ENCODE data around the gene SCN4A.

The SCN4A gene

GRCh38 chr17:63944736-63945499 lies 27.8 kb downstream of the SCN4A start:
- no peak for DNase-seq (ENCODE audit: extremely low read depth, insufficient read length)
- H3K4me3 ChIP-seq (replicated peaks; ENCODE audit: low read depth, low read length): no peak overlapping the region
- TF ChIP-seq, protein P1, sequence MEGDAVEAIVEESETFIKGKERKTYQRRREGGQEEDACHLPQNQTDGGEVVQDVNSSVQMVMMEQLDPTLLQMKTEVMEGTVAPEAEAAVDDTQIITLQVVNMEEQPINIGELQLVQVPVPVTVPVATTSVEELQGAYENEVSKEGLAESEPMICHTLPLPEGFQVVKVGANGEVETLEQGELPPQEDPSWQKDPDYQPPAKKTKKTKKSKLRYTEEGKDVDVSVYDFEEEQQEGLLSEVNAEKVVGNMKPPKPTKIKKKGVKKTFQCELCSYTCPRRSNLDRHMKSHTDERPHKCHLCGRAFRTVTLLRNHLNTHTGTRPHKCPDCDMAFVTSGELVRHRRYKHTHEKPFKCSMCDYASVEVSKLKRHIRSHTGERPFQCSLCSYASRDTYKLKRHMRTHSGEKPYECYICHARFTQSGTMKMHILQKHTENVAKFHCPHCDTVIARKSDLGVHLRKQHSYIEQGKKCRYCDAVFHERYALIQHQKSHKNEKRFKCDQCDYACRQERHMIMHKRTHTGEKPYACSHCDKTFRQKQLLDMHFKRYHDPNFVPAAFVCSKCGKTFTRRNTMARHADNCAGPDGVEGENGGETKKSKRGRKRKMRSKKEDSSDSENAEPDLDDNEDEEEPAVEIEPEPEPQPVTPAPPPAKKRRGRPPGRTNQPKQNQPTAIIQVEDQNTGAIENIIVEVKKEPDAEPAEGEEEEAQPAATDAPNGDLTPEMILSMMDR (IDR thresholded peaks at IDR 0.05; ENCODE audit: insufficient read depth, low read length, poor library complexity, severe bottlenecking): no peak
- H3K36me3 ChIP-seq (ENCODE audit: control insufficient read depth, insufficient read depth, low read length): no peaks in the 10 kb centered on the region
- H3K27me3 ChIP-seq (replicated peaks; ENCODE audit: control insufficient read depth, insufficient read depth, low read length): no peaks in the 10 kb centered on the region

DNA sequence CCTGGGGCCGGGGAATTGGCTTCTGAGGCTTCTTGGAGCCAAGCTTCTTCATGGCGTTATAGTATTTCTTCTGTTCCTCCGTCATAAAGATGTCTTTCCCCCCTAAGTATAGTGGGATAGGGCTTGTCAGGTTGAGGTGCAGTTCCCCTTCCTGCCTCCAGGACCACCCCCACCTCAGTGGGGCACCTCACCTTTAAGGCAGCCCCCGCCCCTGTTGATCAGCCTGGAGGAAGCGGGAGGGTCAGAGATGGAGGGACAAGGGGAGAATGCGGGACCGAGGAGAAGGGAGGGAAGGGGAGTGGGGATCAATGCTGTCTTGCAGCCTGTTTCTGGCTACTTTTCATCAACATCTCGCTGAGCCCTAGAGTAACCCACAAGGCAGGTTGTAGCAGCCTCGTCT lies 29.0 kb downstream of the SCN4A start:
- Histone ChIP-seq H3K4me3 (replicated peaks; ENCODE audit: low read depth, low read length) (no peak overlapping the region), H3K27me3 (replicated peaks; ENCODE audit: control insufficient read depth, insufficient read depth, low read length) (no peaks in the 10 kb centered on the region), H3K36me3 (ENCODE audit: control insufficient read depth, insufficient read depth, low read length) (no peaks in the 10 kb centered on the region)
- no peak for DNase-seq (ENCODE audit: extremely low read depth, insufficient read length)
- TF ChIP-seq, protein P1 (IDR thresholded peaks at IDR 0.05; ENCODE audit: insufficient read depth, low read length, poor library complexity, severe bottlenecking): peak; percentile 9

DNA sequence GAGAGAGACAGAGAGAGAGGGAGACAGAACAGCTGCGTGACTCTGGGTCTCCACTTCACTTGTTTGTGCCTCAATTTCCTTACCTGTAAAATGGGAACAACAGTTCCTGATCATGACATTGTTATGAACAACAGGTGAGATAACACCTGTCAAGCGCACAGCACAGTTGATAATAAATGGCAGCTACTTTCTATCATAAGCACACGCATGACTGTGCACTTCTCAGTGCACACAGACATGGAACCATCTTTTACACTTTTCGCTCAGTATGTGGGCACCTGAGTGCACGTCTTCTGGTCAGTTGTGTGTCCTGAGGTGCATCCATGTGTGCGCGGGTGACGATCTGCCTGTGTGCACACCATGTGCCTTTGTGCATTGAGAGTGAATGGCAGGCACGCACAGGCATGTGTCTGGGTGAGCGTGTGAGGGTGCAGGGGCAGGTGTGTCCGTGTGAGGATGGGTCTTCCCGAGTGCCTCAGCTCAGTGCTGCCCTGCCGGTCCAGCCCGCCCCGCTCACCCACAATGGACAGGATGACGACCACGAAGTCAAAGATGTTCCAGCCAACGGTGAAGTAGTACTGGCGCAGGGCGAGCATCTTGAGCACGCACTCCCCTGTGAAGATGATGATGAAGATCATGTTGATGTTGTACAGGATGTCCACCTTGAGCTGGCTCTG lies 30.3 kb downstream of the SCN4A start:
- TF ChIP-seq, protein P1 (IDR thresholded peaks at IDR 0.05; ENCODE audit: insufficient read depth, low read length, poor library complexity, severe bottlenecking): no peak
- Histone ChIP-seq H3K27me3 (replicated peaks; ENCODE audit: control insufficient read depth, insufficient read depth, low read length) (no peaks in the 10 kb centered on the region), H3K36me3 (ENCODE audit: control insufficient read depth, insufficient read depth, low read length) (no peaks in the 10 kb centered on the region), H3K4me3 (replicated peaks; ENCODE audit: low read depth, low read length) (no peak overlapping the region)
- no peak for DNase-seq (ENCODE audit: extremely low read depth, insufficient read length)

- no peak overlapping the region for H3K4me3 ChIP-seq (replicated peaks; ENCODE audit: low read depth, low read length)
- H3K36me3 ChIP-seq (ENCODE audit: control insufficient read depth, insufficient read depth, low read length): no peaks in the 10 kb centered on the region
- H3K27me3 ChIP-seq (replicated peaks; ENCODE audit: control insufficient read depth, insufficient read depth, low read length): no peaks in the 10 kb centered on the region
- DNase-seq (ENCODE audit: extremely low read depth, insufficient read length): no peak
- TF ChIP-seq, protein P1 (IDR thresholded peaks at IDR 0.05; ENCODE audit: insufficient read depth, low read length, poor library complexity, severe bottlenecking): no peak
These were observed 31.0 kb downstream of the SCN4A start for GRCh38 chr17:63941751-63942150.

DNA sequence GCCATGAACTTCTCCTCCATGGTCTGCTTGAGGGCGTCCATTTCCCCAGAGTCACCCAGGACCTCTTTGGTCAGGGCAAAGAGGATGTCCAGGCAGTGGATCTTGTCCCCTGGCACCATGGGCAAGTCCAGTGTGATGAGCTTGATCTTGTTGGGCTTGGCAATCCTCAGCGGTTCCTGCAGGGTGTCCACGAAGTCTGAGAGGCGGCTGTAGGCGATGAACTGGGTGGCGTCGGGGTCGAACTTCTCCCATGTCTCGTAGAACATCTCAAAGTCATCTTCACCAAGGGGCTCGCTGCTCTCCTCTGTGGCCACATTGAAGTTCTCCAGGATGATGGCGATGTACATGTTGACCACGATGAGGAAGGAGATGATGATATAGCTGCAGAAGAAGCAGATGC lies 31.6 kb downstream of the SCN4A start:
- TF ChIP-seq, protein P1 (IDR thresholded peaks at IDR 0.05; ENCODE audit: insufficient read depth, low read length, poor library complexity, severe bottlenecking): no peak
- Histone ChIP-seq H3K4me3 (replicated peaks; ENCODE audit: low read depth, low read length) (no peak overlapping the region), H3K36me3 (ENCODE audit: control insufficient read depth, insufficient read depth, low read length) (no peaks in the 10 kb centered on the region), H3K27me3 (replicated peaks; ENCODE audit: control insufficient read depth, insufficient read depth, low read length) (no peaks in the 10 kb centered on the region)
- no peak for DNase-seq (ENCODE audit: extremely low read depth, insufficient read length)
